RWPE1 (cell line): Measurements from ENCODE around the gene PDE4D.

Experiments used
- CTCF ChIA-PET: fragments of 350-600 bp; sonication (Branson Sonifier 250); formaldehyde crosslinking; extraction: SDS; loops from one replicate; lab custom pipeline; 2021; lab: Yijun Ruan, JAX
- POLR2A ChIA-PET: fragments of 400-600 bp; formaldehyde crosslinking; extraction: SDS; loops from one replicate; lab custom pipeline; 2020; ENCODE audit warnings: antibody characterized with exemption; ENCODE audit not compliant: low non-redundant PET; lab: Yijun Ruan, JAX
- DNase-seq: peaks from one replicate; pipeline ENCODE4 v3.0.0; 2012; ENCODE audit warnings: low spot score
- H3K27ac ChIP-seq: fragments of 450-650 bp; 2 replicates; pipeline ENCODE4 v1.5.1; 2017
- CTCF ChIP-seq: fragments of 450-650 bp; conservative IDR thresholded peaks from 2 replicates; pipeline ENCODE4 v1.5.1; 2017; ENCODE audit warnings: low read depth, mild to moderate bottlenecking

PDE4D gene

GRCh38 chr5:59731809-59732208 is 161.7 kb downstream of the PDE4D start:
- TF ChIP-seq CTCF = no peak
- no peak for DNase-seq
- ChIA-PET CTCF (no interaction called here), POLR2A (no interaction called here)
- H3K27ac ChIP-seq = no peak overlapping the region

- POLR2A ChIA-PET = no interaction called here
- CTCF ChIA-PET = no interaction called here
- TF ChIP-seq CTCF = no peak
- DNase-seq = no peak
- H3K27ac ChIP-seq = no peak overlapping the region
These were observed 163.7 kb downstream of the PDE4D start for GRCh38 chr5:59729820-59730219.

GRCh38 chr5:59729357-59729756 is 164.2 kb downstream of the PDE4D start:
- no peak for DNase-seq
- CTCF ChIA-PET = no interaction called here
- TF ChIP-seq CTCF = no peak
- POLR2A ChIA-PET = no interaction called here
- H3K27ac ChIP-seq = no peak overlapping the region

- ChIA-PET POLR2A (no interaction called here), CTCF (no interaction called here)
- no peak for DNase-seq
- no peak overlapping the region for H3K27ac ChIP-seq
- no peak for TF ChIP-seq CTCF
These were observed 165.2 kb downstream of the PDE4D start for GRCh38 chr5:59728356-59728755.

GRCh38 chr5:59727186-59727585 is 166.3 kb downstream of the PDE4D start:
- DNase-seq = no peak
- POLR2A ChIA-PET = no interaction called here
- CTCF ChIA-PET = interaction anchor here (0.6 kb wide), 1 partner anchor 24 kb away, joined by 3 read pairs; no protein-coding TSS in a partner anchor
- no peak overlapping the region for H3K27ac ChIP-seq
- no peak for TF ChIP-seq CTCF

- no peak for DNase-seq
- POLR2A ChIA-PET = no interaction called here
- TF ChIP-seq CTCF = no peak
- no peak overlapping the region for H3K27ac ChIP-seq
- CTCF ChIA-PET = interaction anchor here (0.6 to 1.8 kb wide), 2 partner anchors 14 to 220 kb away, joined by 3 to 4 read pairs; no protein-coding TSS in a partner anchor
These were observed 168.1 kb downstream of the PDE4D start for GRCh38 chr5:59725392-59725767.
